GM21367 (cell line): Measurements from ENCODE around the gene ST3GAL3.

Experiments
- ATAC-seq: cut with Tn5 transposase; IDR thresholded peaks from one replicate; pipeline ENCODE4 v1.9.1; 2021; ENCODE audit not compliant: unreplicated experiment

The ST3GAL3 gene

GRCh38 chr1:43977376-43978263 is 270.3 kb downstream of the ST3GAL3 start:
- no peak for ATAC-seq

GRCh38 chr1:43978264-43978550 is 270.9 kb downstream of the ST3GAL3 start:
- no peak for ATAC-seq

- ATAC-seq, result no peak
These were observed 271.4 kb downstream of the ST3GAL3 start, which contains the start of gene B4GALT2 for GRCh38 chr1:43978551-43979260. B4GALT2 (plus strand) TSS chr1:43979210; CDS start chr1:43981161, 1,951 bp downstream.

- ATAC-seq, result no peak
These were observed 271.9 kb downstream of the ST3GAL3 start for GRCh38 chr1:43979261-43979527.

- no peak for ATAC-seq
These were observed 272.4 kb downstream of the ST3GAL3 start for GRCh38 chr1:43979528-43980254.

- ATAC-seq, result no peak
These were observed 273.2 kb downstream of the ST3GAL3 start for GRCh38 chr1:43980255-43981134.
